GM19328 (cell line): ENCODE results near the gene CLASRP.

Experiments used
- ATAC-seq: cut with Tn5 transposase; IDR thresholded peaks from one replicate; pipeline ENCODE4 v1.9.1; 2021; ENCODE audit warnings: mild to moderate bottlenecking, moderate library complexity; ENCODE audit not compliant: unreplicated experiment

The CLASRP gene

GRCh38 chr19:45079063-45079910, 40.4 kb downstream of the CLASRP start, which contains the start of gene GEMIN7:
Gene GEMIN7, plus strand, starts transcription at chr19:45079260. Its CDS starts 10,855 bp downstream, at chr19:45090115.
- no peak for ATAC-seq

DNA sequence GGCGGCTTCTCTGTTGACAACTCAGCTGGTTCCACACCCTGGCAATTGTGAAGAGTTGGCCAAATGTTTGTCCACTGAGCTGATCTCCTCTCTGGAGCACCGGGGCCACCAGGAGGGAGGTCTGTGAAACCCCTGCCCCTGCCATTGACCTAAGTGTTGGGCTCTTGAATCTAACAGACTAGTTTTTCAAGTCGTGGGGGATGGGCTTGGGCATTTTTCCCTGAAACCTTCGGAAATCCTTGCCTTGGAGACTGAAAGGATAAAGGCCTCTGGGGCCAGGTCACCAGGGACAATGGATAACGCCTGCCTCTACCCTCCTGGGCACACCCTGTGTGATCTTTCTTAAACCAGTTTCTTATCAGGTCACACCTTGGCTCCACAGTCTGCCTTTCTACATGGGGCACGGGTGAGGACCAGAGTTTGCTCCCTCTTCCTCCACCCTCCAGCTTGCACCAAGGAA, 41.1 kb downstream of the CLASRP start:
- ATAC-seq = no peak

GRCh38 chr19:45082170-45082569, 43.3 kb downstream of the CLASRP start:
- ATAC-seq = no peak

GRCh38 chr19:45086480-45086879, 47.6 kb downstream of the CLASRP start:
- ATAC-seq = no peak

GRCh38 chr19:45087531-45087930, 48.7 kb downstream of the CLASRP start:
- ATAC-seq = no peak

DNA sequence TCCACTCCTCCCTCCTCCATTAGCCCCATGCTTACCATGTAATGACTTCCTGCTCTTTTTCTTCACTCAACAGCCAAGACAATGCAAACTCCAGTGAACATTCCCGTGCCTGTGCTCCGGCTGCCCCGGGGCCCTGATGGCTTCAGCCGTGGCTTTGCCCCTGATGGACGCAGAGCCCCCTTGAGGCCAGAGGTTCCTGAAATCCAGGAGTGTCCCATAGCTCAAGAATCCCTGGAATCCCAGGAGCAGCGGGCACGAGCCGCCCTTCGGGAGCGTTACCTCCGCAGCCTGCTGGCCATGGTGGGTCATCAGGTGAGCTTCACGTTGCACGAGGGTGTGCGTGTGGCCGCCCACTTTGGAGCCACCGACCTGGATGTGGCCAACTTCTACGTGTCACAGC, 51.2 kb downstream of the CLASRP start:
- ATAC-seq = no peak

DNA sequence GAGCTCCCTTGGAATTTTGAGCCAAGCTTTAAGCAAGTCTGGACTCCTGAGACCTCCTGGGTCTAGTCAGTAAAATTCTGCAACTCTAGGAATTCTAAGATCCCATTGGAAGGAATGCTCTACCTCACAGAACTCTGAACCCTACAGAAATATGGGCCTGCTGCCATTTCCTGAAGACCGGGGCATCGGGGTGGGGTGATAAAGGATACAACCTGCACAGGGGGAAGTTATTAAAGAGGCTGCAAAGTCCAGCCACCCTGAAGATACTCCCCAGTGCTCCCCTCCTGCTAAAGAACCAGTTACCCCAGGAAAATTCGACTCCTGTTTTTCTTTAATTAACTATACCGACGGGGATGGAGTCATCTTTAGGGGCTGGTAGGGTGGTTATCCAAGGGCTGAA, 51.8 kb downstream of the CLASRP start:
- ATAC-seq = no peak

DNA sequence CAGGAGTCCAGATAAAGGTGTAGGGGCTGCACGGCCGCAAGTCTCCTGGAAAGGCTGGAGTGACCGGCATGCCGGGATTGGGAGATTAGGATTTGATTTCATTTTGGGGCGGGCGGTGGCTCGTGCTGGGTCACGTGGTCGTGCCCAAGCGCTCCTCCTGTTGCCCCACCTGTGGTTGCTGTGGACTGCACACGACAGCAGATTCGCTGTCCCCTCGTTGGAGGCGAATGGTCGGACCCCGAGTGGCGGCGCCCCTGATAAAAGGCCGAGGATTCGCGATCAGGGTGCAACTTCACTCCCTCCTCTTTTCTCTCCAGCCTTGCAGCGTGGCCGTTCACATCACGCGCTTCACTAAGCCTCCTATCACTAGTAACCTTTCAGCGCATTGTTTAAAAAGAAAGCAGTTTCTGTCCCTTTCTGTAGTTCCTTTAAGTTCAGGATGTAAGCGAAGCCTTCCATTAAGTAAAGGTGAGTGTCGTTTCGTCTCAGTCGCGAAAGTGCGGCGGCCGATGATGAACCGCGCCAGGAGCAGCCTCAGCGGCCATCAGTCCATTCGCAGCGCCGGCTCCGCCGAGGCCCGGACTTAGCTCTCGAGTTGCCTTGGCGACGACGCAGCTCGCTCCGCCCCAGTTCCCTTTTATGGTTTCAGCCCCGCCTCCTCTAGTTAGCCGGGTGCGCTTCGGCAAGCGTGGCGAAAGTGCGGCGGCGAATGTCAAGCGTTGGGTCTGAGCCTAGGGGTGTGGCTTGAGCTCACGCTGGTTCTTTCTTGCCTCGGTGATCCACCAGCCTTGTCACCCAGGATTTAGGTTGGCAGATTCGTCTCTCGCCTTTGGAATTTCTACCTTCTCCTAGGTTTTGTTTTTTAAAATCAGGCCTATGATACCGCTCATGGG, 52.4 kb downstream of the CLASRP start:
- peak; percentile 57 for ATAC-seq

- no peak for ATAC-seq
These were observed 54.2 kb downstream of the CLASRP start, which contains the start of gene PPP1R37 for GRCh38 chr19:45092747-45093678. Gene PPP1R37, plus strand, starts transcription at chr19:45093179. Its CDS starts 147 bp downstream, at chr19:45093326.

DNA sequence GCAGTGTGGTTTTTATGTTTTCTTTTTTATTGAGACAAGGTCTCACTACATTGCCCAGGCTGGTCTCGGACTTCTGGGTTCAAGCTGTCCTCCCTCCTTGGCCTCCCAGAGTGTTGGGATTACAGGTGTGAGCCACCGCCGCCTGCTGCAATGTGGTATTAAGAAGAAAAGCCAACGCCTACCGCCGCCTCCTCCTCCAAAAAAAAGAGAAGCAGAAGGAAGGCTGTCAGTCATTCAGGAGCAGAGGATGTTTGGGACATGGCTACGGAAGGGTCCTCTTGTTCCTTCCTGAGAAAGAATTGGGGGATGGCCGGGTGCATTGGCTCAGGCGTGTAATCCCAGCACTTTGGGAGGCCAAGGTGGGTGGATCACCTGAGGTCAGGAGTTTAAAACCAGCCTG, 55.3 kb downstream of the CLASRP start:
- no peak for ATAC-seq

DNA sequence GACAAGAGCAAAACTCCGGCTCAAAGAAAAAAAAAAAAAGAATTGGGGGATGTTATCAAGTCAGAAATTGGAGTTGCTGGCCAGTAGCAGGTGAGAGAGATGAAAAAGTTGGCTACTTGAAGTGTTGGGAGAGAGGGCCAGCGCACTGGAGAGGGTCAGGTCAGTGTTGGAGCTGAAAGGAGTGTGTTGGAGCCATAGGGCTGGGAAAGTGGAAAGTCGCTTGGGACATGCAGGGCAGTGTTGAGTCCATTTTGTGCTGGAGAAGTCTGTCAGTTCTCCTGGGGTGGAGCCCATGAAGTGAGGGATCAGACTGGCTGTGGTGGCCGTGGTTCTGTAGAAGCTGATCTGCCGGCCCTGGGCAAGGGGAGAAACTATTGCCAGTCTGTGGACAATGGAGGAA, 55.9 kb downstream of the CLASRP start:
- ATAC-seq = no peak

DNA sequence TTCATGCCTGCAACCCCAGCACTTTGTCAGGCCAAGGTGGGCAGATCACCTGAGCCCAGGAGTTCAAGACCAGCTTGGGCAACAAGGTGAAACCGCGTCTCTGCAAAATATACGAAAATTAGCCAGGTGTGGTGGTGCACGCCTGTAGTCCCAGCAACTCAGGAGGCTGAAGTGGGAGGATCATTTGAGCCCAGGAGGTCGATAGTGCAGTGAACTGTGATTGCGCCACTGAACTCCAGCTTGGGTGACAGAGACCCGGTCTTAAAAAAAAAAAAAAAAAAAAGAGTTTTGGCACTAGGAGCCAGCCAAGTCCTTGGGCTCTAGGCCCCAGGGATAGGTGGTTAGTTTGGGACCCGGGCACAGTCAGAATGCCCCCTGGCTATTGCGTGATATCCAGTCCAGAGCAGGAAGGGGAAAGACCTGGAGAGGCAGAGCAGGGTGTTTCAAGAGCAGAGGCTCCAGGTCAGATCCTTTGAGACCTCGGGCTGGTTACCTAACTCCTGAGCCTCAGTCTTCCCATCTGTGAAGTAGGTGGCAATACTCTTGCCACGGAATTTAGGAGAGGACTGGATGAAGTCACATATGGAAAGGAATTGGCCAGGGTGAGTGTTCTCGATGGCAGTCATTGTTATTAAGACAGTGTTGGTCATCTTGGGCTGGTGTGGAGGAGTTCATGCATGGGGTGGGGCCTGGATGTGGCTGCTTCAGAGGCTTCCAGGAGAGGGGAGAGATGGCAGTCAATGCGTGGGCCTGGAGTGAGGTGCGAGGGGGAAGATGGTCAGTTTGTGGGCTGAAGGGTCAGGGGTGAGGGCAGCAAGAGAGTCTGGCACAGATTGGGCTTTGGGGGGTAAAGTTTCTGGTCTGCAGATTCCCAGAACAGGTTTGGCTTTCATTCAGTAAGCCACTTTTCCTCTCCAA, 56.9 kb downstream of the CLASRP start:
- ATAC-seq = no peak

- no peak for ATAC-seq
These were observed 57.9 kb downstream of the CLASRP start for GRCh38 chr19:45096700-45097099.

DNA sequence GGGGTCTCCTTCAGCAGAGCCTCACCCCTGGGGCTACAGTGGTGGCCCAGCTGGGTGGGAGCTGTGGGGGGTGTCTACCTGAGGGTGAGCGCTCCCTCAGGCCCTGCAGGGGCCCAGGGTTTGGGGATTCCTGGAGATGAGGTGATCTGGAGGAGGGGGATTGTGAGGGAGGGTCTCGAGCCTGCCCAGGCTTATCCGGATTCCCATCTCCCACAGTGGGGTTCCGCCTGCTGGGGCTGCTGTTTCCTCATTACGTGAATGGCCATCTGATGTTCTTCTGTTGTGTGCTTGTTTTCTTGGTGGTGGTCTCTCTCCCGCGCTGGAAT, 58.6 kb downstream of the CLASRP start:
- ATAC-seq = no peak

GRCh38 chr19:45097776-45098520, 59.1 kb downstream of the CLASRP start:
- ATAC-seq = no peak

DNA sequence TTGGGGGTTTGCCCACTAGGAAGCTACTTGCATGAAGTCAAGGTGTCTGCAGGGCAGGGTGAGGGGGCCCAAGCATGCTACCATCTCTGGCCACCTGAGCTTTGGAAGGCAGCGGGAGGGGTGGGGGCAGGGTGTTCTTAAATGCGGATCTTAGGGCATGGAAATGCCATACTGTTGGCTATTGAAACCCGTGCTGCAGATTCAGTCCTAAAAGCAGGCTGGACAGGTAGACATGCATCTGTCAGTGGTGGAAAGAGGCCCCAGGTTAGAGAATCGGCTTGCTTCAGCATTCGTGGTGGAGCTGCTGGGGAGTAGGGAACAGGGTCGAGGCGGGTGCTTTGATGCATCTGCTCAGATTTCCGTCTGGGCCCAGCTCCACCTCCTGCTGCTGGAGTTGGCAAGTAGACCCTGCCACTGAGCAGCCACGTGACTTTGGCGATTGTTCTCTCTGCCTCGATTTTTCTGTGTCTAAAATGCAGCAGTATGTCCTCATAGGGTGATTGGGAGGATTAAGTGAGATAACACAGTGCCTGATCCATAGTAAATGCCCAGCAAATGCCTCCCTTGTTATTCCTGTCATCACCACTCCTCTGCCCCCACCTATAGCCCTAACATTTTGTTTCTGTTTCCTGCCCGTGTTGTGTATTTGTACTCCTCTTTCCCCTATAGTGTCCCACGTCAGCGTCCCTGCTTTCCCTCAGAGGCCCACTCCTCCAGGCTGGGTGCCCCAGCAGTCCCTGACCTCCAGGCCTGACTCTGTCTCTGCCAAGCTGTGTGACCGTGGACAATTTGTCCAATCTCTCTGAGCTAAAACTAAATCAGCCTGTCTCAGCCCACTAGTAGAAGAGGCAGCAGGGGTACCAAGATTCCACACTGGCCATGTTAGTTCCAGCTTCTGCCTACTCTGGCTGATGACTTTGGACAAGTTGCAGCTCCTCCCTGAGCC, 59.9 kb downstream of the CLASRP start:
- no peak for ATAC-seq

DNA sequence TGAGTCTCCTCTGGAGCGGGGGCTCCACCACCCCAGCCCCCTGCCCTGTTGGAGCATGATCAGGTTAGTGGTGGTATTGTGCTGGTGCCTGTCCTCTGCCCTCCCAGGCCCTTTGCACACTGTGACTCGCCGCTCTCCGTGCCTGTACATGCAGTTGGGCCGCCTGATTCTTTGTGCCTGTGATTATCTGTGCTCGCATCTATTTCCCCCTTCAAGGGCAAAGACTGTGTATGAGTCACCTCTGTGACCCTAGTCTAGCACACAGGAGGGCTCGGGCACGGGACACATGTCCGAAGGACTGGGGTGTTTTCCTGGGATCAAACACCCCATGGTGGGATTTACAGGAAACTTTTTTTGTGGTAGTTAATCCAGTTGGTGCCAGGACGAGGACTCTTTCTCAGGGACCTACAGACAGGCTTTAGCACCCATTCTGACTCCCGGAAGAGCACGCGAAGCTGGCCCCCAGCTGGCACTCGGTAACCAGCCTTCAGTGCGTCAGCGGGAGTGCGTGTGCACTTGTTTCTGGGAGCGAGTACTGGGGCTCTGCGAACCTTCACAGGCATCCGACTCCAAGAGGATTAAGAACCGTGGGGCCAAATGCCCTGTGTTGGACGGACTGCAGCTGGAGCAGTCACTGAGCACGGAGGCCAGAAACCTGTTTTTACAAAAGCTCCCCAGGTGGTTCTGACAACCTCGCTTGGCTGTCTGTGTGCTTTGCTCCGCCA, 60.8 kb downstream of the CLASRP start:
- no peak for ATAC-seq
